ENCODE measurements around the gene DGKI. TPM values are rescaled to one million over a fixed set of nuclear protein-coding genes. Genes with fewer than 3 reads are reported as not detected.

The DGKI gene
- total and polyA plus RNA-seq, 2 of the 4 experiments (the other 2 are of a cell fraction): 3.9 to 15.8 TPM

GRCh38 chr7:137771273-137771672, 75.5 kb downstream of the DGKI start:
- CTCF ChIA-PET: no interaction called here
- H3K9ac ChIP-seq (ENCODE audit: low read depth, low read length): no peak overlapping the region
- H4K8ac ChIP-seq (ENCODE audit: low read depth in 2 of 2, low read length in 2 of 2): peak overlapping the region; percentile 30 to 62; a peak in 2 of 4 replicates

More at GRCh38 chr7:137771273-137771672, 75.5 kb downstream of the DGKI start:
- H3K23ac ChIP-seq (ENCODE audit: low read depth, low read length): no peak overlapping the region
- no peak overlapping the region for H3K18ac ChIP-seq (ENCODE audit: low read depth, low read length)
- H3K36me3 ChIP-seq (ENCODE audit: control insufficient read depth, insufficient read depth, low read length): no peaks in the 10 kb centered on the region
- peak overlapping the region; percentile 83; the same call in 1 of the 2 replicates for H2BK20ac ChIP-seq (ENCODE audit: low read depth, low read length)
- H2BK5ac ChIP-seq (ENCODE audit: low read depth, low read length, poor library complexity, severe bottlenecking): peak overlapping the region; percentile 89
- H3K4me2 ChIP-seq (ENCODE audit: low read depth, low read length): no peak overlapping the region
- H2AK9ac ChIP-seq (replicated peaks; ENCODE audit: low read depth, low read length, poor library complexity): no peak overlapping the region
- intact Hi-C loops (cut with micrococcal nuclease) (no loop called here), dilution Hi-C loops (cut with HindIII; ENCODE audit: low sequenced_read_pairs, unreplicated experiment) (no loop called here), in situ Hi-C loops (cut with MboI; ENCODE audit: low sequenced_read_pairs) (no loop called here)
- no peak overlapping the region for H4K5ac ChIP-seq (ENCODE audit: low read depth, low read length)
- no peak overlapping the region; the same call in 1 of the 2 replicates for H3K56ac ChIP-seq (ENCODE audit: extremely low read depth, insufficient read depth, low read length)
- peak overlapping the region; percentile 71; the same call in 1 of the 2 replicates for H3K4ac ChIP-seq (ENCODE audit: low read depth, low read length)
- H4K20me1 ChIP-seq (ENCODE audit: insufficient read depth, low read length): no peaks in the 10 kb centered on the region
- POLR2A ChIA-PET (ENCODE audit: unreplicated experiment): no interaction called here
- no peak overlapping the region for H3K4me3 ChIP-seq (ENCODE audit: insufficient read depth, low read depth, low read length)
- peaks cover 18% of the 10 kb centered on the region for H3K4me1 ChIP-seq (ENCODE audit: control insufficient read depth, insufficient read depth, low read length)
- 0 out of 4 replicates have a peak, but pooled peaks cover 0 to 3% of the 10 kb centered on the region in 2 experiments for H3K79me1 ChIP-seq (ENCODE audit: low read depth in 1 of 2, low read length in 2 of 2)
- no peak overlapping the region for H2AFZ ChIP-seq (replicated peaks; ENCODE audit: low read length, poor library complexity)
- H3K9me1 ChIP-seq (ENCODE audit: insufficient read depth, low read length): peaks cover 6% of the 10 kb centered on the region; the same call in 1 of the 2 replicates
- no peak overlapping the region for H3K27ac ChIP-seq (ENCODE audit: insufficient read depth, low read length)
- no peak for ATAC-seq (ENCODE audit: low read depth)
- H2AK5ac ChIP-seq (ENCODE audit: low read depth, low read length): peak overlapping the region; percentile 31; the same call in 1 of the 2 replicates
- TF ChIP-seq CEBPB (IDR thresholded peaks at IDR 0.05; ENCODE audit: low read depth, low read length): peak; percentile 68
- TF ChIP-seq RAD21 (IDR thresholded peaks at IDR 0.05; ENCODE audit: low read length): no peak
- no peak for TF ChIP-seq MAZ (IDR thresholded peaks at IDR 0.05; ENCODE audit: borderline replicate concordance, low read depth, low read length)
- TF ChIP-seq CHD1 (IDR thresholded peaks at IDR 0.05; ENCODE audit: low read depth, low read length): no peak
- TF ChIP-seq CTCF (conservative IDR thresholded peaks at IDR 0.05; ENCODE audit: low read depth, low read length): no peak
- TF ChIP-seq MAFK (IDR thresholded peaks at IDR 0.05; ENCODE audit: low read depth, low read length): no peak
- no TSS peak for BruUV-seq (replicated peaks)
- WGBS, 2 experiments (ENCODE audit: extremely low coverage in 2 of 2, insufficient read length in 1 of 2): 100% methylated on average over 2 of the region's 5 CpGs; no CpG with 5 or more reads in 1 of the 2 experiments
- H2BK120ac ChIP-seq (ENCODE audit: low read depth, low read length): peak overlapping the region; percentile 75
- H4K91ac ChIP-seq (ENCODE audit: insufficient read depth, low read depth, low read length): peak overlapping the region; percentile 30; the same call in 1 of the 2 replicates
- peak overlapping the region; percentile 86; the same call in 2 of the 3 replicates for H2BK15ac ChIP-seq (ENCODE audit: low read depth, low read length)
- DNase-seq: peak; percentile 24
- peak overlapping the region; percentile 80 for H3K14ac ChIP-seq (replicated peaks; ENCODE audit: low read depth, low read length)
- H3K27me3 ChIP-seq (ENCODE audit: control insufficient read depth, insufficient read depth, low read length): no peaks in the 10 kb centered on the region
- no peaks in the 10 kb centered on the region for H3K9me3 ChIP-seq (ENCODE audit: control insufficient read depth, insufficient read depth, low read length)
